ENCODE measurements around the gene TTC16. TPM values are rescaled to one million over a fixed set of nuclear protein-coding genes. Genes with fewer than 3 reads are reported as not detected.

The TTC16 gene
- total RNA-seq, 5 donors from 2014 or later (not counting 1 experiment from before 2014, with no cell fraction given): 4.6 to 31.8 (median 6.2) TPM

GRCh38 chr9:127711831-127712274, 4.0 kb upstream of the TTC16 start:
- Mint-ChIP-seq H3K36me3 (no peaks in the 10 kb centered on the region), H3K4me1 (peaks cover 34 to 52% (median 36%) of the 10 kb centered on the region in 3 donors), H3K27me3 (no peaks in the 10 kb centered on the region), H3K27ac (no peak overlapping the region), H3K9me3 (no peaks in the 10 kb centered on the region), H3K4me3 (no peak overlapping the region)
- ATAC-seq (replicated peaks in 1 of 4): no peak
- 98% methylated on average over 9 of the region's 11 CpGs for WGBS (ENCODE audit: insufficient coverage)
- no peak overlapping the region for H3K27ac ChIP-seq (ENCODE audit: low read length)
- no peaks in the 10 kb centered on the region for H3K27me3 ChIP-seq (replicated peaks in 1 of 2; ENCODE audit: control insufficient read depth in 2 of 2, extremely low read depth in 1 of 2, insufficient read depth in 2 of 2, low read length in 1 of 2)
- H3K4me3 ChIP-seq (ENCODE audit: control insufficient read depth in 1 of 2, extremely low read depth in 1 of 2, low read length in 1 of 2): no peak overlapping the region
- ChIA-PET POLR2A (no interaction called here), CTCF (no interaction called here)
- H3K4me1 ChIP-seq (ENCODE audit: control insufficient read depth in 1 of 2, extremely low read depth in 1 of 2, insufficient read depth in 2 of 2, low read length in 2 of 2): peaks cover 7 to 50% of the 10 kb centered on the region in 2 experiments
- H3K9me3 ChIP-seq: no peaks in the 10 kb centered on the region
- peaks cover 0 to 4% of the 10 kb centered on the region in 2 donors for H3K36me3 ChIP-seq (ENCODE audit: control insufficient read depth in 2 of 2, extremely low read depth in 1 of 2, insufficient read depth in 1 of 2, low read length in 1 of 2)
- no peak for DNase-seq

- ATAC-seq (replicated peaks in 1 of 4) (no peak), DNase-seq (no peak)
- H3K27me3 ChIP-seq (replicated peaks in 1 of 2; ENCODE audit: control insufficient read depth in 2 of 2, extremely low read depth in 1 of 2, insufficient read depth in 2 of 2, low read length in 1 of 2): no peaks in the 10 kb centered on the region
- H3K4me3 ChIP-seq (ENCODE audit: control insufficient read depth in 1 of 2, extremely low read depth in 1 of 2, low read length in 1 of 2): no peak overlapping the region
- peak overlapping the region in 1 of 3 donors; percentile 31 for H3K4me3 Mint-ChIP-seq
- H3K27ac ChIP-seq (ENCODE audit: low read length): no peak overlapping the region
- peaks cover 7 to 50% of the 10 kb centered on the region in 2 experiments for H3K4me1 ChIP-seq (ENCODE audit: control insufficient read depth in 1 of 2, extremely low read depth in 1 of 2, insufficient read depth in 2 of 2, low read length in 2 of 2)
- ChIA-PET CTCF (interaction anchor here in 1 of 2 donors (0.6 kb wide), 1 partner anchor 204 kb away, joined by 3 read pairs; the partner anchor contains the start of gene ST6GALNAC4), POLR2A (no interaction called here)
- H3K36me3 ChIP-seq (ENCODE audit: control insufficient read depth in 2 of 2, extremely low read depth in 1 of 2, insufficient read depth in 1 of 2, low read length in 1 of 2): peaks cover 0 to 4% of the 10 kb centered on the region in 2 donors
- H3K36me3 Mint-ChIP-seq: no peaks in the 10 kb centered on the region
- peaks cover 32 to 47% (median 32%) of the 10 kb centered on the region in 3 donors for H3K4me1 Mint-ChIP-seq
- no peak overlapping the region for H3K27ac Mint-ChIP-seq
- no peaks in the 10 kb centered on the region for H3K9me3 Mint-ChIP-seq
- 93% methylated on average over 8 of the region's 11 CpGs for WGBS (ENCODE audit: insufficient coverage)
- no peaks in the 10 kb centered on the region for H3K9me3 ChIP-seq
- no peaks in the 10 kb centered on the region for H3K27me3 Mint-ChIP-seq
Observed at GRCh38 chr9:127712371-127712770, 3.5 kb upstream of the TTC16 start.

GRCh38 chr9:127712867-127713266, 3.0 kb upstream of the TTC16 start:
- no peak overlapping the region for H3K4me3 Mint-ChIP-seq
- Histone ChIP-seq H3K9me3 (no peaks in the 10 kb centered on the region), H3K4me3 (ENCODE audit: control insufficient read depth in 1 of 2, extremely low read depth in 1 of 2, low read length in 1 of 2) (no peak overlapping the region), H3K27ac (ENCODE audit: low read length) (no peak overlapping the region), H3K27me3 (replicated peaks in 1 of 2; ENCODE audit: control insufficient read depth in 2 of 2, extremely low read depth in 1 of 2, insufficient read depth in 2 of 2, low read length in 1 of 2) (no peaks in the 10 kb centered on the region), H3K4me1 (ENCODE audit: control insufficient read depth in 1 of 2, extremely low read depth in 1 of 2, insufficient read depth in 2 of 2, low read length in 2 of 2) (peaks cover 7 to 50% of the 10 kb centered on the region in 2 experiments), H3K36me3 (ENCODE audit: control insufficient read depth in 2 of 2, extremely low read depth in 1 of 2, insufficient read depth in 1 of 2, low read length in 1 of 2) (peaks cover 0 to 4% of the 10 kb centered on the region in 2 donors)
- DNase-seq (no peak), ATAC-seq (replicated peaks in 1 of 4) (no peak)
- no peaks in the 10 kb centered on the region for H3K27me3 Mint-ChIP-seq
- 94% methylated on average over 7 of the region's 10 CpGs for WGBS (ENCODE audit: insufficient coverage)
- no peak overlapping the region for H3K27ac Mint-ChIP-seq
- ChIA-PET POLR2A (interaction anchor here in 1 of 2 donors (0.6 kb wide), 1 partner anchor 101 kb away, joined by 4 read pairs; no protein-coding TSS in a partner anchor), CTCF (interaction anchor here in 1 of 2 donors (0.6 kb wide), 1 partner anchor 204 kb away, joined by 3 read pairs; the partner anchor contains the start of gene ST6GALNAC4)
- no peaks in the 10 kb centered on the region for H3K36me3 Mint-ChIP-seq
- peaks cover 27 to 42% (median 27%) of the 10 kb centered on the region in 3 donors for H3K4me1 Mint-ChIP-seq
- H3K9me3 Mint-ChIP-seq: no peaks in the 10 kb centered on the region

- Mint-ChIP-seq H3K27ac (peak overlapping the region in 1 of 2 donors; percentile 55), H3K9me3 (no peaks in the 10 kb centered on the region), H3K4me3 (peak overlapping the region; percentile 70 to 94 (median 77)), H3K27me3 (no peaks in the 10 kb centered on the region), H3K4me1 (peaks cover 28 to 42% (median 28%) of the 10 kb centered on the region in 3 donors), H3K36me3 (no peaks in the 10 kb centered on the region)
- CTCF ChIA-PET: interaction anchor here in 1 of 2 donors (1.6 kb wide), 1 partner anchor 21 kb away, joined by 3 read pairs; the partner anchor contains the start of gene TOR2A
- H3K9me3 ChIP-seq: no peaks in the 10 kb centered on the region
- no peak overlapping the region for H3K27ac ChIP-seq (ENCODE audit: low read length)
- 82% methylated on average over 18 of the region's 19 CpGs for WGBS (ENCODE audit: insufficient coverage)
- ATAC-seq (replicated peaks in 1 of 4): no peak
- peaks cover 7 to 61% of the 10 kb centered on the region in 2 experiments for H3K4me1 ChIP-seq (ENCODE audit: control insufficient read depth in 1 of 2, extremely low read depth in 1 of 2, insufficient read depth in 2 of 2, low read length in 2 of 2)
- no peak for DNase-seq
- peak overlapping the region; percentile 29 to 97 for H3K4me3 ChIP-seq (ENCODE audit: control insufficient read depth in 1 of 2, extremely low read depth in 1 of 2, low read length in 1 of 2)
- no peaks in the 10 kb centered on the region for H3K27me3 ChIP-seq (replicated peaks in 1 of 2; ENCODE audit: control insufficient read depth in 2 of 2, extremely low read depth in 1 of 2, insufficient read depth in 2 of 2, low read length in 1 of 2)
- H3K36me3 ChIP-seq (ENCODE audit: control insufficient read depth in 2 of 2, extremely low read depth in 1 of 2, insufficient read depth in 1 of 2, low read length in 1 of 2): peaks cover 0 to 4% of the 10 kb centered on the region in 2 donors
- POLR2A ChIA-PET: interaction anchor here in 1 of 2 donors (0.6 kb wide), 1 partner anchor 183 kb away, joined by 7 read pairs; no protein-coding TSS in a partner anchor
Observed at GRCh38 chr9:127714020-127714750, 1.7 kb upstream of the TTC16 start.

- CTCF ChIA-PET: interaction anchor here (0.6 to 2.3 kb wide), 5 partner anchors 20 to 259 kb away, joined by 3 to 20 read pairs (median 3); partner anchors contain the start of gene TOR2A (in 2 of the 2)
Observed at GRCh38 chr9:127714951-127715469, 869 bp upstream of the TTC16 start.

GRCh38 chr9:127716412-127716811, 533 bp downstream of the TTC16 start:
- Mint-ChIP-seq H3K9me3 (no peaks in the 10 kb centered on the region), H3K36me3 (no peaks in the 10 kb centered on the region), H3K27ac (peak overlapping the region; percentile 91 to 95), H3K4me1 (peaks cover 28 to 45% (median 39%) of the 10 kb centered on the region in 3 donors), H3K4me3 (peak overlapping the region; percentile 94 to 98 (median 98)), H3K27me3 (no peaks in the 10 kb centered on the region)
- H3K9me3 ChIP-seq: no peaks in the 10 kb centered on the region
- H3K27me3 ChIP-seq (replicated peaks in 1 of 2; ENCODE audit: control insufficient read depth in 2 of 2, extremely low read depth in 1 of 2, insufficient read depth in 2 of 2, low read length in 1 of 2): no peaks in the 10 kb centered on the region
- ChIA-PET CTCF (interaction anchor here in 1 of 2 donors (0.6 to 2.3 kb wide), 4 partner anchors 18 to 191 kb away, joined by 3 to 20 read pairs (median 4); partner anchors contain the start of gene TOR2A), POLR2A (no interaction called here)
- peak overlapping the region; percentile 75 for H3K27ac ChIP-seq (ENCODE audit: low read length)
- ATAC-seq (replicated peaks in 1 of 4) (no peak), DNase-seq (no peak)
- H3K4me3 ChIP-seq (ENCODE audit: control insufficient read depth in 1 of 2, extremely low read depth in 1 of 2, low read length in 1 of 2): no peak overlapping the region
- 79% methylated on average over 4 of the region's 9 CpGs for WGBS (ENCODE audit: insufficient coverage)
- peaks cover 8 to 69% of the 10 kb centered on the region in 2 experiments for H3K4me1 ChIP-seq (ENCODE audit: control insufficient read depth in 1 of 2, extremely low read depth in 1 of 2, insufficient read depth in 2 of 2, low read length in 2 of 2)
- H3K36me3 ChIP-seq (ENCODE audit: control insufficient read depth in 2 of 2, extremely low read depth in 1 of 2, insufficient read depth in 1 of 2, low read length in 1 of 2): peaks cover 0 to 4% of the 10 kb centered on the region in 2 donors

More at GRCh38 chr9:127714951-127715469, 869 bp upstream of the TTC16 start:
- Mint-ChIP-seq H3K27ac (peak overlapping the region in 1 of 2 donors; percentile 95), H3K27me3 (no peaks in the 10 kb centered on the region), H3K9me3 (no peaks in the 10 kb centered on the region), H3K4me3 (peak overlapping the region; percentile 94 to 98 (median 98)), H3K36me3 (no peaks in the 10 kb centered on the region), H3K4me1 (peaks cover 36 to 47% (median 37%) of the 10 kb centered on the region in 3 donors)
- WGBS (ENCODE audit: insufficient coverage): under 1% methylated on average over 42 of the region's 44 CpGs
- Histone ChIP-seq H3K4me3 (ENCODE audit: control insufficient read depth in 1 of 2, extremely low read depth in 1 of 2, low read length in 1 of 2) (peak overlapping the region; percentile 78 to 97), H3K36me3 (ENCODE audit: control insufficient read depth in 2 of 2, extremely low read depth in 1 of 2, insufficient read depth in 1 of 2, low read length in 1 of 2) (peaks cover 0 to 4% of the 10 kb centered on the region in 2 donors), H3K27me3 (replicated peaks in 1 of 2; ENCODE audit: control insufficient read depth in 2 of 2, extremely low read depth in 1 of 2, insufficient read depth in 2 of 2, low read length in 1 of 2) (no peaks in the 10 kb centered on the region), H3K9me3 (no peaks in the 10 kb centered on the region), H3K27ac (ENCODE audit: low read length) (peak overlapping the region; percentile 75), H3K4me1 (ENCODE audit: control insufficient read depth in 1 of 2, extremely low read depth in 1 of 2, insufficient read depth in 2 of 2, low read length in 2 of 2) (peaks cover 7 to 69% of the 10 kb centered on the region in 2 experiments)
- ATAC-seq (replicated peaks in 1 of 4): peak; percentile 6 to 13 (median 10)
- DNase-seq: no peak
- POLR2A ChIA-PET: interaction anchor here in 1 of 2 donors (0.7 kb wide), 1 partner anchor 11 kb away, joined by 3 read pairs; no protein-coding TSS in a partner anchor
